ENCODE measurements around the gene S100A1.

S100A1 gene

GRCh38 chr1:153680120-153680403 is 51.8 kb downstream of the S100A1 start:
- DNase-seq (ENCODE audit: low read depth in 1 of 2, low spot score in 1 of 2), result no peak

Measured in activated CD4-positive, alpha-beta T cell treated with anti-CD3 and anti-CD28 coated beads, Interleukin-2, amount 50 U/mL, for 24 hours (primary cell).